Measurements from ENCODE around the gene WWOX.

WWOX gene

DNA sequence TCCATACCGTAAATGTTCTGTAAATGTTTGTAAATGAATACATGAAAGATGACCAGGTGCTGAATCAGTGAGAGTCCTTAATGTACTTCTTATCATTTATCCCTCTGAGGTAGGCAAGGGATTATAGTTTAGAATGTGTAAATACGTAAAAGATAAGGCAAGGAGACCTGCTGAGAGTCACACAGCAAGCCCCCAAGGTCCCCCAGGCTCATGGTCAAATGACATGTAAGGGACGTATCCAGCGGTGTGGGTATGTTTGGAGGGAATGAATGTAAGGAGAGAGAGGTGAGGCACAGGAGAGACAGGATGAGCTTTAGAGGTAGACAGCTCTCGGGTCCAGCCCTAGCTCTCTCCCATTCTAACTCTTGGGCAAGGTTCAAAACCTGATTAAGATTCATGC, 341.8 kb downstream of the WWOX start:
- TF ChIP-seq, protein P1, sequence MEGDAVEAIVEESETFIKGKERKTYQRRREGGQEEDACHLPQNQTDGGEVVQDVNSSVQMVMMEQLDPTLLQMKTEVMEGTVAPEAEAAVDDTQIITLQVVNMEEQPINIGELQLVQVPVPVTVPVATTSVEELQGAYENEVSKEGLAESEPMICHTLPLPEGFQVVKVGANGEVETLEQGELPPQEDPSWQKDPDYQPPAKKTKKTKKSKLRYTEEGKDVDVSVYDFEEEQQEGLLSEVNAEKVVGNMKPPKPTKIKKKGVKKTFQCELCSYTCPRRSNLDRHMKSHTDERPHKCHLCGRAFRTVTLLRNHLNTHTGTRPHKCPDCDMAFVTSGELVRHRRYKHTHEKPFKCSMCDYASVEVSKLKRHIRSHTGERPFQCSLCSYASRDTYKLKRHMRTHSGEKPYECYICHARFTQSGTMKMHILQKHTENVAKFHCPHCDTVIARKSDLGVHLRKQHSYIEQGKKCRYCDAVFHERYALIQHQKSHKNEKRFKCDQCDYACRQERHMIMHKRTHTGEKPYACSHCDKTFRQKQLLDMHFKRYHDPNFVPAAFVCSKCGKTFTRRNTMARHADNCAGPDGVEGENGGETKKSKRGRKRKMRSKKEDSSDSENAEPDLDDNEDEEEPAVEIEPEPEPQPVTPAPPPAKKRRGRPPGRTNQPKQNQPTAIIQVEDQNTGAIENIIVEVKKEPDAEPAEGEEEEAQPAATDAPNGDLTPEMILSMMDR (IDR thresholded peaks at IDR 0.05; ENCODE audit: insufficient read depth, low read depth, low read length, missing control alignments): no peak
- DNase-seq (ENCODE audit: low read depth): no peak

DNA sequence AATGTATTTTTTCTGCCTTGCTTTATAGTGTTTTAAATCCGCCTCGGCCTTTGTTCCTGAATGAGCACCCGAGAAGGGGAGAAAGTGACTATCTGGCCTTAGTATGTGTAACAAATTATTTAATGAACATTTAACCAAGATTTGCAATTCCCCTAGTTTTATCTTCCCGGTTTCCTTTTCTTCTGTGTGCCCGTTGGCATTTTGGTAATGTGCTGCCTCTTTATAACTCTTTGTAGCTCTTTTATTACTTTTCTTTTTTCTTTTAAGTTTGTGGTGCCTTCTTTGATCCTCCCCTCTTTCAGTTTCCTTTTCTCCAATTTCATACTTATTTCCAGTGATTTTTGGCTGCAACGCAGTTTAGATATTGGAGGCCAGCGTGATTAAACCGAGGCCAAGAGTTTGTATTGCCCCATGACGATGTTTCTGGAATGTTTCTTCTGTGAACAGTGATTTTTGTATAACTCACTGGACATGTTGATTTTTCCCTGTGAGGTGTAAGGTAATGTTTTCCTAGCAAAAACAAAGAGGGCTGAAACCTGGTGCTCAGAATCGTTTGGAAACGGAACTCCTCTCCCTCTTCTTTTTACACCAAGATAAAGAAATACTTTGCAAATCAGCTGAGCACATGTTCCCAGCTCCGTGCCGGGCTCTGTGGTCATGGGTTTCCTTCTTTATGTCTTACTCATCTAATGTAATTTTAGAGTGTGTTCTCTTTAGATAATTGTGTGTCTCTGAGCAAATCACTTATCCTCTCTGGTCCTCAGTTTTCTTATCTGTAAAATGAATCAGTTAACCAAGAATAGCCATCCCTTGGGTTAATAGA, 344.3 kb downstream of the WWOX start:
- TF ChIP-seq, protein P1 (IDR thresholded peaks at IDR 0.05; ENCODE audit: insufficient read depth, low read depth, low read length, missing control alignments): no peak
- no peak overlapping the region for H3K4me3 ChIP-seq (ENCODE audit: low read depth, low read length)
- no peak for DNase-seq (ENCODE audit: low read depth)

More for the DNA sequence above, 341.8 kb downstream of the WWOX start:
- no peak overlapping the region for H3K4me3 ChIP-seq (ENCODE audit: low read depth, low read length)

DNA sequence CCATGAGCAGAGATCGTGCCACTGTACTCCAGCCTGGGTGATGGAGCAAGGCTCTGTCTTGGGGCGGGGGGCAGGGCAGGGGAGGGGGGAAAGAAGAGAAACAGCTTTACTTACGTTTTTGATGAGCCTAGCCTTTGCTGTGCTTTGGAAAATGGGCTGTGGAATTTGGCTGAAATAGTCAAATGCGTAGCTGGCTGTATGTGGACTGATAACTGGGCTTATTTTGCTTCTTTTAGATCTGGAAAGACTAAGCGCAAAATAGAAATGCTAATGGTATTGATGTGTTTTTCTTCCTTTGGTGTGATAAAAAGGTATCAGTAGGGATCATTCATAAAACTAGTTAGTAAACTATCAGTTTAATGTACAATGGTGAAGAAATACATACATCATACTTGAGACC, 346.4 kb downstream of the WWOX start:
- TF ChIP-seq, protein P1 (IDR thresholded peaks at IDR 0.05; ENCODE audit: insufficient read depth, low read depth, low read length, missing control alignments): no peak
- H3K4me3 ChIP-seq (ENCODE audit: low read depth, low read length): no peak overlapping the region
- no peak for DNase-seq (ENCODE audit: low read depth)

DNA sequence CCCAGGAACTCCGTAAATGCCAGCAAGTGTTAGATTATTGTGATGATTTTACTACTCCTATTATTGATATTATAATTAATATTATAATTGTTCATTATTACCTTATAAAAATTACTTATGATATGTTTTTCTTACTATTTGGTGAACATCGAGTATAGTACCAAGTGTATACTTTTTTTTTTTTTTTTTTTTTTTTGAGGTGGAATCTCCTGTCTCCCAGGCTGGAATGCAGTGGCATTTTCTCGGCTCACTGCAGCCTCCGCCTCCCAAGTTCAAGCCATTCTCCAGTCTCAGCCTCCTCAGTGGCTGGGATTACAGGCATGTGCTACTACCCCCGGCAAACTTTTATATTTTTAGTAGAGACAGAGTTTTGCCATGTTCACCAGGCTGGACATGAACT, 347.0 kb downstream of the WWOX start:
- no peak for DNase-seq (ENCODE audit: low read depth)
- no peak overlapping the region for H3K4me3 ChIP-seq (ENCODE audit: low read depth, low read length)
- TF ChIP-seq, protein P1 (IDR thresholded peaks at IDR 0.05; ENCODE audit: insufficient read depth, low read depth, low read length, missing control alignments): no peak

GRCh38 chr16:78446992-78447563, 347.6 kb downstream of the WWOX start:
- no peak overlapping the region for H3K4me3 ChIP-seq (ENCODE audit: low read depth, low read length)
- TF ChIP-seq, protein P1 (IDR thresholded peaks at IDR 0.05; ENCODE audit: insufficient read depth, low read depth, low read length, missing control alignments): no peak
- DNase-seq (ENCODE audit: low read depth): no peak

GRCh38 chr16:78448658-78449271, 349.3 kb downstream of the WWOX start:
- DNase-seq (ENCODE audit: low read depth): no peak

More at GRCh38 chr16:78448658-78449271, 349.3 kb downstream of the WWOX start:
- H3K4me3 ChIP-seq (ENCODE audit: low read depth, low read length): no peak overlapping the region
- TF ChIP-seq, protein P1 (IDR thresholded peaks at IDR 0.05; ENCODE audit: insufficient read depth, low read depth, low read length, missing control alignments): no peak
